ENCODE data around the gene ZFP36L2. TPM values are rescaled to one million over a fixed set of nuclear protein-coding genes. Genes with fewer than 3 reads are reported as not detected.

Gene ZFP36L2
- total RNA-seq, 1 donor, result 144 TPM

DNA sequence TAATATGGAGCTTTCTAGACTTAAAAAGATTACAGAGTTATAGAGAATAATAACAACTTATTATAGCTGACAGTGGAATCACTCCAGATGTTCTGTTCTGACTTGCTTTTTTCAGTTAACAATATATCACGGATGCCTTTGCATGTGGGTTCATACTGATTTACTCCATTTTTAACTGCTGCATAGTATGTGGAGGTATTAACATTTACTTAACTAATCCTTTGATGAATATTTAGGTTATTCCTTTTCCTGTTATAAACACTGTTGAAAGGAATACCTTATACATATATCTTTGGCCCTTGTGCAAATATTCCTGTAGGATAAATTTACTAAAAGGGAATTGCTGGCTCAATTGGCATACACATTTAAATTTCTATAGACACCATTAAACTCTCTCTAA is 33.1 kb upstream of the ZFP36L2 start:
- H3K4me3 ChIP-seq (ENCODE audit: low read length), result no peak overlapping the region
- no peaks in the 10 kb centered on the region for H3K27me3 ChIP-seq (ENCODE audit: insufficient read depth, low read length)
- H3K9me3 ChIP-seq (ENCODE audit: low read depth, low read length), result no peaks in the 10 kb centered on the region
- H3K4me1 ChIP-seq (ENCODE audit: insufficient read depth, low read length), result peaks cover 5% of the 10 kb centered on the region

DNA sequence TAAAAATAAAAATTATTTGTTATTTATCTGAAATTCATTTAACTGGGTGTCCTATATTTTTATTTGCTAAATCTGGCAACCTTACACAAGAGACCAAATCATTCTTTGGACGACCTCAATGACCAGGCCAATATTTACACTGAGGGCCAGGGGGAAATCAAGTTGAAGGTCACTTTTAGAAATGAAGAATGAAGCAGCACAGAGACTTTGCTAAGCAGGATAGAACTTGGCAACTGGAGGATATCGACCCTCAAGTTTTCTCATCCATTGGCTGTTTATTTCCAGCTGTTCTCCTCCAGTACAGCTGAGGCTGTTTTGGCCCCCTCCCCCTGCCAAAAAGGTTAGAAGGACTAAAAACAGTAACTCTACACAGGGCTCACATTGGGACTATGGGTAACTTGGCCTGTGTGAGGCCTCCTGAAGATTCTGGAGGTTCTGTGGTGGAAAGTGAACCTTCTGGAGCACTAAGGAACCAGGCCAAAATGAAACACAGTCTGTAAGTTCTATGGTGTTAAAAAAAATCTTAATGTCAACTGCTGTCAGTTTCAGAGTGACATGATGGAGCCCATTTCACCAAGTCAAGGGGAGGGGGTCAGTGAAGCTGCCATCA is 32.2 kb upstream of the ZFP36L2 start:
- H3K4me1 ChIP-seq (ENCODE audit: insufficient read depth, low read length), result peaks cover 5% of the 10 kb centered on the region
- H3K9me3 ChIP-seq (ENCODE audit: low read depth, low read length), result no peaks in the 10 kb centered on the region
- H3K27me3 ChIP-seq (ENCODE audit: insufficient read depth, low read length), result no peaks in the 10 kb centered on the region
- no peak overlapping the region for H3K4me3 ChIP-seq (ENCODE audit: low read length)

DNA sequence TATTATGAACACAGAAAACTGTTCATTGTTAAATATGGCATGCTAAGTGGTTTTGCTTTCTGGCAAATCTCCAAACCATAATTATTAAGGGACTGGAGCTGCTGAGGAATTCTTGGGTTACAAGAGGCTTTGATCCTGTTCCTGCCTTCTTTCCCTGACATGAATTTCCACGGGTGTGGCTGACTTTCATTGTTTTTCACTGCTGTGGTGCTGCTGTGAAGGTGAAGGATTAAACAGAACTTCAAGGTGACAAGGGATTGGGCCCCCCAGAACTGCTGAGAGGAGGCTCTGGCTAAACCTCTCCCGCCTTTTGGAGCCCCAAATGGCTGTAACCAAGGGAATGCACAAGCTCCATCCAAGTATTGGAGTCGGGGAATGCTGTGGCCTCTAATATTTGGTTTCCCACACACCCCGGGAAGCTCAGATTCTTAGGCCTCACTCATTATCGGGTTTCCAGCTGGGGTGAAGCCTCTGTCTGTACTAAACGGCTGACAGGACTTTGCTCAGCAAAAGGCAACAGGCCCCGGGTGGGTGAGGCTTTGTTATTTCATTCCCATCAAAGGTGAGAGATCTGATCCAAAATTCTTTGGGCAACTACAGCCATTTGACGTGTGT is 29.0 kb upstream of the ZFP36L2 start:
- Histone ChIP-seq H3K4me3 (ENCODE audit: low read length) (no peak overlapping the region), H3K9me3 (ENCODE audit: low read depth, low read length) (no peaks in the 10 kb centered on the region), H3K4me1 (ENCODE audit: insufficient read depth, low read length) (no peaks in the 10 kb centered on the region), H3K27me3 (ENCODE audit: insufficient read depth, low read length) (no peaks in the 10 kb centered on the region)

DNA sequence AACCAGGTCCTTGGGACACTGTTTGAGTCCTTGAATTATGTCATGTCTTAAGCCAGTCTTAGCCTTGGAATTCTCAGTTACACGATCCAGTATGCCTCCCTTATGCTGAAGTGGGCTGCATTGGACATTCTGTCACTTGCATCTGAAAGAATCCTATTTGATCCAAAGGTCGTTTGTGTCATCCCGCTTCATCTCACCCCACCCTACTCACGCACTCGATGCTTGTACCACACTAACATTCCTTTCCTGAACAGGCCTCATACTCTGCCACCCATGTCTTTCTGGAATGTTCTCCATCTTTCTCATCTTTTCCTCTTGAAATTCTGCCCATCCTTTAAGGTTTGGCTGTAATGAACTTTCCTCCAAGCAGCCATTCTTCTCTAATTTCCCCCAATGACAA is 27.9 kb upstream of the ZFP36L2 start:
- Histone ChIP-seq H3K4me1 (ENCODE audit: insufficient read depth, low read length) (no peaks in the 10 kb centered on the region), H3K9me3 (ENCODE audit: low read depth, low read length) (no peaks in the 10 kb centered on the region), H3K4me3 (ENCODE audit: low read length) (no peak overlapping the region), H3K27me3 (ENCODE audit: insufficient read depth, low read length) (no peaks in the 10 kb centered on the region)

DNA sequence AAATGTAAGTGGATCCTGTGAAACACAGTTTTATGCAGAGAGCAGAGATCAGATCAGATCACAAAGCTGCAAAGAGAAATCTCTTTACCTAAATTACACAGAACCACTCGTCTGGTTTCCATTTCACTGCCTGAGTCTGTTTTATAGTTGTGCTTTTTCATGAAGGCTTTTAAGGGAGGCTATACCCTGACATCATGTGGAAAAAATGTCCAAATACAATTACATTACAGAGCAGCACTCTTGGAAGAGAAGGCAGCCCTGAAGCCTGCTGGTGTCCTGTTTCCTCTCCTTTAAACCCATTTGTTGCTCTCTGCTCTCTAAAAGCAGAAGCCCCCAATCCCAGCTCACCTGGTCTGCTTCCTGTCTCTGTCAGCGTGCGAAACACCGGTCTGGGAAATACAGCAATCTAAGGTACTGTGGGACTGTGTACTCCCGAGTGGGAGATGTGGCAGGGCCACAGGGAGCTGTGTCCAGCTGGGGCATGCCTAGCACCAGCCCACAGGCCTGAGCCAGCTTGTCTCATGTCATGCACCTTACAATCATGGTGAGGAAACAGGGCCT is 24.8 kb upstream of the ZFP36L2 start:
- H3K4me3 ChIP-seq (ENCODE audit: low read length), result no peak overlapping the region
- no peaks in the 10 kb centered on the region for H3K27me3 ChIP-seq (ENCODE audit: insufficient read depth, low read length)
- H3K9me3 ChIP-seq (ENCODE audit: low read depth, low read length), result no peaks in the 10 kb centered on the region
- no peaks in the 10 kb centered on the region for H3K4me1 ChIP-seq (ENCODE audit: insufficient read depth, low read length)

DNA sequence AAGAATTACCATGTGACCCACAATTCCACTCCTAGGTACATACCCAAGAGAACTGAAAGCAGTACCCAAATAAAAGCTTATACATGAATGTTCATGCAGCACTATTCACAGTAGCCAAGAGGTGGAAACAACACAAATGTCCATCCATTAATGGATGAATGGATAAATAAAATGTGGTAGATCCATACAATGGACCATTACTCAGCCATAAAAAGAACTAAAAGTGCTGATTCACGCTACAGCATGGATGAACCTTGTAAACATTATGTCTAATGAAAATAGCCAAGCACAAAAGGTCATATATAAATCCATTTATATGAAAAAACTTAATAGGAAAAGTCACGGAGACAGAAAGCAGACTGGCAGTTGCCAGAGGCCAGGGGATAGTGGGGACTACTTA is 23.6 kb upstream of the ZFP36L2 start:
- H3K9me3 ChIP-seq (ENCODE audit: low read depth, low read length), result no peaks in the 10 kb centered on the region
- no peak overlapping the region for H3K4me3 ChIP-seq (ENCODE audit: low read length)
- H3K4me1 ChIP-seq (ENCODE audit: insufficient read depth, low read length), result peaks cover 1% of the 10 kb centered on the region
- no peaks in the 10 kb centered on the region for H3K27me3 ChIP-seq (ENCODE audit: insufficient read depth, low read length)

DNA sequence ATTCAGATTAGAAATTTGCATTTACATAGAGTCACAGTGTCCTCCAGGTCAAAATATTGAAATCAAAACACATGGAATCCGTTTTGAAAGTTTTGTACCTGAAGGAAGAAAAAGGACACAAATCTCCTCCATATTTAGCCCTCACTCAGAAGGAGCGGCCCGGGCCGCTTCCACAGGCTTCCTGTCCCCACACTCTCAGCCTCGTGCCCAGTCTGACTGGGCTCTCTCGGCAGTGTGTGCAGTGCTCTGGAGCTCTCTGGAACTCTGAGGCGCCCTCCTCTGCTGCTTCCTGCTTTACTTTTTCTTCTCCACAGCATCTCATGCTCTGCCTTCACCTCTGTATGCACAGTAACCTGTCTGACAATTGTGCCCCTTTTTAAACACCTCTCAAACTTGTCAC is 22.2 kb upstream of the ZFP36L2 start:
- Histone ChIP-seq H3K4me1 (ENCODE audit: insufficient read depth, low read length) (peaks cover 7% of the 10 kb centered on the region), H3K4me3 (ENCODE audit: low read length) (no peak overlapping the region), H3K27me3 (ENCODE audit: insufficient read depth, low read length) (no peaks in the 10 kb centered on the region), H3K9me3 (ENCODE audit: low read depth, low read length) (no peaks in the 10 kb centered on the region)

DNA sequence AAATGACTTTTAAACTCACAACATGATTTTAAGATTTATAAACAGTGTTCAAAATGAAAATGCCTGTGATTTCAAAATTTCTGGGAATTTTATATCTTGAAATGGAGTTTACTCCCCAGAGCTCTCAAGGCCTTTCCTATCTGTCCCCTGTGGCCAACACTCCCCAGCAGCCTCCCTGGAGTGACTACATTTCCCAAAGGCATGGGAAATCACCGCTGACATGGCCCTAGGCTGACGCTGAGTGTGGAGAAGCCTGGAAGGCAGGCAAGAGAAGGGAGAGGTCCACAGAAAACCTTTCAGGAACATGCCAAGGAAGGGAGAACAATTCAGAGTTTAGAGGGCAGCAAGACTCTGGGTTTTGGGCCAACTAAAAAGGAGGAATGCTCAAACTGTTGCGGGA is 20.2 kb upstream of the ZFP36L2 start:
- H3K4me3 ChIP-seq (ENCODE audit: low read length), result no peak overlapping the region
- H3K4me1 ChIP-seq (ENCODE audit: insufficient read depth, low read length), result peaks cover 7% of the 10 kb centered on the region
- no peaks in the 10 kb centered on the region for H3K27me3 ChIP-seq (ENCODE audit: insufficient read depth, low read length)
- H3K9me3 ChIP-seq (ENCODE audit: low read depth, low read length), result no peaks in the 10 kb centered on the region

DNA sequence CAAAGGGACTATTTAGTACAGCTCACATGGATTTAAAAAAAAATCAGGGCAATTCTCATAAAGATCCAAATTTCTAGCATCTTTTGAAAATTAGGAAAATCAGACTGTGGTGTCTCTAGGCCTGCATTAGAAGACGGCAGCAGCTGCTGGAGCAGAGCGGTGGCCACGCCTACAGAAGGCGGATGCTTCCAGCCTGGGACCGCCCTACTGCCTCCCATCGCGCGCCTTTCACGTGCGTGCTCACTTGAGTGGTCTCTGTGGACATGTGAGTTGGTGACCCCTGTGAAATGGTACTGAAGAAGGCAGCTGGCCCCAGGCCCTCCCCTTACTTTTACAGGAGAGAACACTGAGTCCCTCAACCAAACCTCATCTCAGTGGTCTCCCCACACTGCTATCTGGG is 15.2 kb upstream of the ZFP36L2 start:
- Histone ChIP-seq H3K27me3 (ENCODE audit: insufficient read depth, low read length) (no peaks in the 10 kb centered on the region), H3K4me1 (ENCODE audit: insufficient read depth, low read length) (peaks cover 52% of the 10 kb centered on the region), H3K4me3 (ENCODE audit: low read length) (no peak overlapping the region), H3K9me3 (ENCODE audit: low read depth, low read length) (no peaks in the 10 kb centered on the region)

DNA sequence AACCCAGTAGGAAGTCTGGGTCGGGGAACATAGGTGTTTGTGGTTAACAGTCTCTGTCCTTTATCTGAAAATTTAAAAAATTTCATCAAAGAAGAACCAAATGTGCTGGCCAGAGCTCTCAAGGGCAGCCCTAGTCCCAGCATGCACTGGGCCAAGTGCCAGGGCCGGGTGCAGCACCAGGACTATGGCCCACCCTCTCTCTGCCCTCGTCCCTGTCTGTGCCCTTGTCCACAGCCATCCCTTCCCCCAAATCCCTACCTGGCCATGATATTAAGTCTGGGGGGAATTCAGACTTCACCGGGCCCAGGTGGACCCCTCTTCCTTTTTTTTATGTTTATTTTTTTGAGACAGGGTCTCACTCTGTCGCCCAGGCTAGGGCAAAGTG is 14.4 kb upstream of the ZFP36L2 start:
- Histone ChIP-seq H3K4me3 (ENCODE audit: low read length) (no peak overlapping the region), H3K9me3 (ENCODE audit: low read depth, low read length) (no peaks in the 10 kb centered on the region), H3K27me3 (ENCODE audit: insufficient read depth, low read length) (no peaks in the 10 kb centered on the region), H3K4me1 (ENCODE audit: insufficient read depth, low read length) (peaks cover 60% of the 10 kb centered on the region)

DNA sequence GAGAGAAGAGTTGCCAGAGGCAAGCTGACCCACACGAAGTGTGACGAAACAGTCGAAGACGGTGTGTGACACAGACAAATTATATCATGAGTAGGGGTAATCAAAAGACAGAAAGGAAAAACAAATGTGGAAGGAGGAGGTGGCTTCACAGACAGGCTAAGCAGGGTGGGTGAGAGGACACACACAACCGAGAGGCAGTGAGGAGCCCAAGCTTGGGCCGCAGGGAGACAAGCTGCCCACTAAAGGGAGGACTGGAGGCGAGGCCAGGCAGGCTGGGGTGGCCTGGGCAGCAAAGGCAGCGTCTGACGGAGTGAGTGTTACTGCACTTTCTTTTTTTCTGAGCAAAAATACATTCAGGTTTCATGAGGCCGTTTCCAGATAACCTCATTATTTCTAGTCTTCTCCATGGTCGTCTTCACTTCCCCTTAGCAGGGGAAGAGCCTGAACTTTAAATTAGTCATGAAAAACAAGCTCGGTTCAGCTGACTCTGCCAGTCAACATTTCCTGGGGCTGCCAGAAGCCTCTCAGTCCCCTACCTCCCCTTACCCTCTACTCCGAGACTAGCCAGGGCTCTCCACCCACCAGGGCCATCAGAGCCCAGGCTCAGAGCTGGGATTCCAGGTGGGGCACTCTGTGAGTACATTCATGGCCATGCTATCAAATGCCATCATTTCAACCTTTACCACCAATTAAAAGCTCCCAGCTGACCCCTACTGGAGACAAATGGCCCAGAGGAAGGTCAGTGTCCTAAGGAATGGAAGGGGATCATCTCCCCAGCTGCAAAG is 13.8 kb upstream of the ZFP36L2 start:
- H3K9me3 ChIP-seq (ENCODE audit: low read depth, low read length), result no peaks in the 10 kb centered on the region
- H3K4me1 ChIP-seq (ENCODE audit: insufficient read depth, low read length), result peaks cover 66% of the 10 kb centered on the region
- H3K4me3 ChIP-seq (ENCODE audit: low read length), result no peak overlapping the region
- H3K27me3 ChIP-seq (ENCODE audit: insufficient read depth, low read length), result no peaks in the 10 kb centered on the region

DNA sequence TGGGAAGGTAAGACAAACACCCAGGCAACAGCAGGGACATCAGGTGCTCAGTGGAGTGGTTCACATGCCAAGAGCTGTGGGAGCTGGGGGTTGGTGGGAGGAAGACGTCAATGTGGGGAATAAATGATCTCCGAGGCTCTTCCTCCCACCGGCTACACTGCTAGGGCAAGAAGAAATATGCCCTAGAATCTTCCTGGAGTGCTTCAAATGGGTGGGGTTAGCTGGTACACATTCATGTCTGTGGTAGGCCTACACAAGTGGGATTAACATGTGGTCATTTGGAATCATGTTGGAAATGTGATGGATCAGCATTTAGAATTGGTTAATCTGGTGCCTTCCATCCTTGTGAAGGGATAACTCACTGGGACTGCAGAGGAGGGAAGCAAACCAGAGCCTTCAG is 12.4 kb upstream of the ZFP36L2 start:
- H3K9me3 ChIP-seq (ENCODE audit: low read depth, low read length), result no peaks in the 10 kb centered on the region
- H3K4me3 ChIP-seq (ENCODE audit: low read length), result no peak overlapping the region
- no peaks in the 10 kb centered on the region for H3K27me3 ChIP-seq (ENCODE audit: insufficient read depth, low read length)
- H3K4me1 ChIP-seq (ENCODE audit: insufficient read depth, low read length), result peaks cover 73% of the 10 kb centered on the region

DNA sequence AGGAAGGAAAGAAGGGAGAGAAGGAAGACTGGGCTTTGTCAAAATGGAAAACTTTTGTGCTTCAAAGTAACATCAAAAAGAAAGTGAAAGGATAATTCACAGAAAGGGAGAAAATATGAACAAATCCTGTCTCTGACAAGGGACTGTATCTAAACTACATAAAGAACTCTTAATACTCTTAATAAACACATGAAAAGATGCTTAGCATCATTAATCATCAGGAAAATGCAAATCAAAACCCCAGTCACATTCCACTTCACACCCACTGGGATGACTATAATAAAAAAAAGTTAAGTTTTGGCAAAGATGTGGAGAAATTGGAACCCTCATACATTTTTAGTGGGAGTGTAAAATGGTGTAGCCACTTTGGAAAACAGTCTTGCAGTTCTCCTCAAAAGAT is 11.8 kb upstream of the ZFP36L2 start:
- no peaks in the 10 kb centered on the region for H3K27me3 ChIP-seq (ENCODE audit: insufficient read depth, low read length)
- H3K4me3 ChIP-seq (ENCODE audit: low read length), result no peak overlapping the region
- H3K4me1 ChIP-seq (ENCODE audit: insufficient read depth, low read length), result peaks cover 79% of the 10 kb centered on the region
- no peaks in the 10 kb centered on the region for H3K9me3 ChIP-seq (ENCODE audit: low read depth, low read length)

DNA sequence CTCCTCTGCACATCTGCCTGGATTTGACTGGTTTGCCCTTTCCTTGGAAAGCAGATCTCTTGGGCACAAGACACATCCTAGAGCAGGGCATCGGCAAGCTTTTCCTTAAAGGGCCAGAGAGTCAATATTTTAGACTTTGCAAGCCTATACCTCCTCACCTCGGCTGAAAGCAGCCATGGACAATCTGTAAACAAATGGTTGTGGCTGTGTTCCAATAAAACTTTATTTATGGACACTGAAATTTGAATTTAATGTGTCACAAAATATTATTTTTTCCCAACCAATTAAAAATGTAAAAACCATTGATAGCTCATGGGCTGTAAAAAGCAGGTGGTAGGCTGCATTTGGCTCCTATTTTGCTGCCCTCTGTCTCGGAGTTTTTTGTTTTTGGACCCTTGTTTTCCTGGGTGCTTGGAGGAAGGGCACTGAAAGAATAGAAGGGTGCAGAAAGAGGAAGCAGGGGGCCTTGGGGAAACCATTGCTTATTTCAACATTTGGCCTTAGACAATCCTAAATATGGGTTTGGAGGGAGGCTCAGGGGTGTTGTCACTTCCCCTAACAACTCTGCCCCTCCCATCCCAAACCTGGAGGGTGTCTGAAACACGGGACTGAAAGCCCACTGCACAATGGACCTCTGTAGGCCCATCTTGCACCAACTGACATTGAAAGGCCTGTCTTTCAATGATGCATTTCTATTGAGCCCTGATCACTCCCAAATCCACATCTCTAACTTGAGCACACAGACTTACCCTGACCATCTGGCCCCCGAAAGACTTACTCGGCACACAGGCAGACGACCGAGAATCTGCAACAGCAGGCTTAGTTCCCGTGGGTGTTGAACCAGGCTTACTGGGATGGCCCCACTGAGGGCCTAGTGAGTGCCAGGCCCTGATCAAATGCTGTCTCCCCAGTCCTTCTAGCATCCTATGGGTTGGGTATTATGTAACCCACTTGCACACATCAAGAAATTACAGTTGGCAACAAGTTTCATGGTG is 7.1 kb upstream of the ZFP36L2 start:
- Histone ChIP-seq H3K9me3 (ENCODE audit: low read depth, low read length) (no peaks in the 10 kb centered on the region), H3K4me1 (ENCODE audit: insufficient read depth, low read length) (peaks cover 97% of the 10 kb centered on the region), H3K4me3 (ENCODE audit: low read length) (no peak overlapping the region), H3K27me3 (ENCODE audit: insufficient read depth, low read length) (no peaks in the 10 kb centered on the region)

Measured in mononuclear cell (primary cell).